Stimulated activated CD8-positive, alpha-beta memory T cell treated with anti-CD3 and anti-CD28 coated beads, Interleukin-4, amount 100 ng/mL, for 4 hours (primary cell): ENCODE data around the gene CLUH.

ENCODE experiments used
- DNase-seq, 2 donors: peaks; one replicate each; pipeline ENCODE4 v3.0.0-alpha.2; 2020; ENCODE audit warnings: low read depth in 2 of 2, low spot score in 1 of 2

Gene CLUH

GRCh38 chr17:2722611-2723010, 11.0 kb upstream of the CLUH start:
- DNase-seq: no peak

DNA sequence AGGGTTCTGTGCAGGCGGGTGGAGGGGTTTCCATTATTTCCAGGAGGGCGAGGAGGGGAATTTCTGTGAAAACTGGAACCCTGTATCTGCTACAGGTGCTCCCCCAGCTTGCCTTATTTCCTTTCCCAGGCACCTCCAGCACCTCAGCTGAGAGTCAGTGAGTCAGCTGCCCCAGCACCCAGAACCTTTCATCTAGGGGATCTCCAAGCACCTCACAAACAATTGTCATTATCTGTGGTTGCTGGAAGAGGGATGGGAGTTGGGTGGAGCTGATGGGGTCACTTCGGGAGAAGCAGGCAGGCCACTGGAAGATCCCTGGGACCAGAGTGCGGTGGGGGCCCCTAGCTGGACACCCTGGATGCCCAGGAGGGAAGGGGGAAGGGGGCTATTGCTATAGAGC, 10.0 kb upstream of the CLUH start:
- DNase-seq: no peak

GRCh38 chr17:2719861-2720260, 8.3 kb upstream of the CLUH start:
- DNase-seq: no peak

GRCh38 chr17:2718150-2718938, 6.8 kb upstream of the CLUH start:
- no peak for DNase-seq

GRCh38 chr17:2716649-2717048, 5.1 kb upstream of the CLUH start:
- no peak for DNase-seq

- no peak for DNase-seq
Measured at GRCh38 chr17:2713881-2714280, 2.3 kb upstream of the CLUH start.

DNA sequence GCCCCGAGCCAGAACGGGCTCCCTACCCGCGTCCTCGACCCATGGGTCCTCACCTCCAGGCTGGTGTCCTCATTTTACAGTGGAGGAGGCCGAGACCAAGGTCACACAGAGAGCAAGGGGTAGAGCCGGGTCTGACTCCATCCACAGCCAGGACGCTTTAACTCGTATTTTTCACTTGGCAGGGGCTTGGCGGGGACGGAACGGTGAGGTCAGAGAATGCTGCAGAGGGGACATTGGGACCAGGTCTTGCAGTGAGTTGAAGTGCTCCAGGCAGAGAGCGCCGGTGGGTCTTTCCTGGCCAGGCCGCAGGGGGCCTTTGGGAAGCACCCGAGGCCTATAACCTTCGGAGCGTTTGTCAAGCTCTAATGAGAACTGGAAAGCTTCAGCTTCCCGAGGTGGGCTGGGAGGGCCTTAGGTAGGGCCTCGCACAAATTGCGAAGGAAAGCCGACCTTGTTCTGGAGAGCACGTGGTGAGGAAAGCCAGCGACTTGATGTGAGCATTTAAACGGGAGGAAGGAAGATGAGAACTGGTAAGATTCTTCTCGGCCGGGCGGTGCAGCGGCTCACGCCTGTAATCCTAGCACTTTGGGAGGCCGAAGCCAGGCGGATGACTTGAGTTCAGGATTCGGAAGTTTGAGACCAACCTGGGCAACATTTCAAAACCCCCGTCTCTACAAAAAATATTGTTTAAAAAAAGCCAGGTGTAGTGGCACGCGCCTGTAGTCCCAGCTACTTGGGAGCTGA, 908 bp upstream of the CLUH start:
- no peak for DNase-seq

- no peak for DNase-seq
Measured at GRCh38 chr17:2710803-2711607, 559 bp downstream of the CLUH start.

GRCh38 chr17:2710071-2710802, 1.3 kb downstream of the CLUH start:
- DNase-seq: no peak

GRCh38 chr17:2709183-2709661, 2.3 kb downstream of the CLUH start:
- no peak for DNase-seq

DNA sequence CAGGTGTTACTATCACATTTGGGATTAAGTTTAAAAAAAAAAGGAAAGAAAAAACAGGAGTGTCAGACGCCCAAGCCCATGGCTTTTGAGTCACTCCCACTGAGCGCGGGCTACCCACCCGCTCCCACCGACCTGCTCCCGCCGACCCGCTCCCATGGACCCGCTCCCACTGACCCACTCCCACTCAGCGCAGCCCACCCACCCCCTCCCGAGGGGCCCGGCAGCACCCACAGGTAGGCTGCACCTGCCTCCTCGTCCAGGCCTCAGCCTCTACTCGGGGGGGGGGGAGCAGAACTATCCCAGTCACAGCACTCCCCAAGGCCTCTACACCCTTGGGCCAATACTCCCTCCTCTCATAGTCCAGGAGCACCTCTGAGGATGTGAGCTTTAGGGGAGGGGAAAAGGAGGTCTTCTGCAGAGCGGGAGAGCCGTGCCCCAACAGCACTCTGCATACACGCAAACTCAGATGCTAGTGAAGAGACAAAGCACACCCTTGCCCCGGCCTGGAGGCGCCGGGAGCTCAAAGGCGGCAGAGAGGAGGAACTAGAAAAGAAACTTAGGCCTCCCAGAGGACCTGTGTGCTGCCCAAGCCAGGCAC, 2.9 kb downstream of the CLUH start:
- DNase-seq: no peak

GRCh38 chr17:2707721-2708584, 3.6 kb downstream of the CLUH start:
- DNase-seq: no peak

DNA sequence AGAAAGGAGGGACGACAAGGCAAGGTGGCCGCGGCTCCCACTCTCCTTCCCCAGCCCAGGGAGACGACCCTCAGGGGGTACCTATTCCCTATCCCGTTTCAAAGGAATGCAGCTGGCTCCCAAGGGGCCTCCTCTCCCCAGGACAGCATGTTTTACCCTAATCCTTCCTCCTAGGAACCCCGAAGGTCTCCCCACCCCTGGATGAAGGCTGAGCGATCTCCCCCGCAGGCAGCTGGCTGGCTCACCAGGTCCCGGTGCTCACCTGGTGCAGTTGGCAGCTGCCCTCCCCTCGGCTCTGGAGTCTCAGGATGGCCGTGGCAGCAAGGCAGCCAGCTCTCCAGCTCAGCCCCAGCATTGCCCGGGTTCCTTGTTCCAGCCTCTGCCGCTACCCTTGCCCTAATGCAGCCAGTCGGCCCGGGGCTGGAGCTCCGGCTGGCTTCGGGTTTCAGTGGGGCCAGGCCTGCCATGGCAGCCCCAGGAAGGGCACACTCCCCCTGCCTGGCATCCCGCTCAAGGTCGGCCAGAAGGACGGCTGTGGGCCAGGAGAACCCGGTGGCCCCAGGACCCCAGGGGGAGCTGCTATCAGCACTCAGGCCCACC, 4.6 kb downstream of the CLUH start:
- no peak for DNase-seq

- DNase-seq: no peak
Measured at GRCh38 chr17:2705888-2706795, 5.4 kb downstream of the CLUH start.

DNA sequence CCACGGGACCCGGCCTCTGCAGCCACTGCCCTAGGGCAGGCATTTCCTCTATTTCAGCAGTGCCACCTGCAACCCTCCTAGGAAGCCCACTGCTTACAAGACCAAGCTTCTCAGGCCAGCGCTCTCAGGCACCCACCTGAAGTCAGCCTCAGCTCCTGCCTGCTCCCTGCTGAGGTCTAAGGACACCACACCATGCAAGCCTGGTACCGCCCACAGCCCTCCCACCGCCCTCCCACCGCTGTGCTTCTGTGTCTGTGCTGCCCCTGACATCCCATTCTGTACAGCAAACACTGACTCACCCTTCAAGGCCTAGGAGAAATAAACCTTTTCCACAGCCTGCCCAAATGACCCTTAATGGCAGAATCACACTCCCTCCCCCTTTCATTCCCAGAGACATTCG, 6.3 kb downstream of the CLUH start:
- DNase-seq: no peak

- no peak for DNase-seq
Measured at GRCh38 chr17:2704890-2705248, 6.7 kb downstream of the CLUH start.

DNA sequence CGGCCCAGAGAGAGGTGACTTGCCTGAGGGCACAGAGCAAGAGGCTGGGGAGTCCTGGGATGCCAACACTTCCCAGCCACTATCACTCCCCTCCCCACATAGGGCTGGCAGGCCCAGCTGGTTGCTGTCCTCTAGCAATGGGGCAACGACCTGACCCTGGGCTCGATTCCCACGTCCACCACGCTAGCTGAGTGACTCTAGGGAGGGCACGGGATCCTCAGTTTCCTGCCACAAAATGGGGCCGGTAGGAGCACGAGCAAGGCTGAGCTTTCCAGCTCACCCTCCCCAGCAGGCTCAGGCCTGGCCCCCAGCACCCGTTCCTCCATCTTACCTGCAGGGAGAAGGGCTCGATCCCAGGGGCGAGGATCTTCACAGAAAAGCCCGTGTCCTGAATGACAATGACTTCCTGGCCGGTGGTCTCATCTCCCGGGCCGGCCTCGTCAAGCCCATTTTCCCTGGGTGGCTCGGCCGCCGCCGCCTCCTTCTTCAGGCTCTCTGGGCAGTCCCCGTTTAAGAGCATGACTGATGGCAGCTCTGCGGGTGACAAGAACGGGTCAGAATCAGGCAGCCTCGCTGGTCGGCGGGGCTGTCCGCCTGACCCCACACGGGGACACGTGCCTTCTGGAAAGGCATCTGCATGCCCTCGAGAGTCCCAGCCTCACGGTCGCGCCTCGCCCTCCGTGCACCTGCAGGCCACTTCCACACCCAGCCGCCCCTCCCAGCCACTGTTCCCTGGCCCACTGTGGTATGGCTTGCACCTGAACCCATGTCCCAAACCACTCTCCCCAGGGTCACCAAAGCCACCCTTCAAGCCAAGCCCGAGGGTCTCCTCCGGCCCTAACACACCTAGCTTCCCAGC, 7.3 kb downstream of the CLUH start:
- no peak for DNase-seq
